Brain microvascular endothelial cell (primary cell): Measurements from ENCODE around the gene ATRN.

Source experiments
- DNase-seq: peaks from one replicate; pipeline ENCODE4 v3.0.0-alpha.2; 2020
- H3K27ac ChIP-seq: fragments of 250-450 bp; sonication (Bioruptor Pico); 2 replicates; pipeline ENCODE4 v1.5.1; 2020; ENCODE audit warnings: mild to moderate bottlenecking, moderate library complexity
- H3K27me3 ChIP-seq: fragments of 250-450 bp; sonication (Bioruptor Pico); replicated peaks from 2 replicates; pipeline ENCODE4 v1.5.1; 2020; ENCODE audit warnings: mild to moderate bottlenecking
- H3K36me3 ChIP-seq: fragments of 250-450 bp; sonication (Bioruptor Pico); replicated peaks from 2 replicates; pipeline ENCODE4 v1.5.1; 2020; ENCODE audit warnings: mild to moderate bottlenecking
- H3K4me3 ChIP-seq: 2 replicates; pipeline ENCODE4 v1.5.1; 2011; ENCODE audit warnings: low read depth, mild to moderate bottlenecking, control low read depth, low read length, moderate library complexity
- CTCF ChIP-seq: IDR thresholded peaks from 2 replicates; pipeline ENCODE4 v1.5.1; 2011; ENCODE audit warnings: low read depth, mild to moderate bottlenecking, moderate library complexity, low read length, control low read depth, inconsistent platforms; ENCODE audit errors: missing control alignments
- in situ Hi-C: cut with HindIII; loops from 2 replicates; pipeline ENCODE4 v1.10.0; 2017; ENCODE audit warnings: low sequenced_read_pairs, low pct_ligation_motif_present

ATRN gene

GRCh38 chr20:3661060-3661813 is 190.4 kb downstream of the ATRN start:
- no peak for DNase-seq
- peaks cover 32% of the 10 kb centered on the region for H3K27me3 ChIP-seq
- no peaks in the 10 kb centered on the region for H3K36me3 ChIP-seq
- no peak for TF ChIP-seq CTCF
- in situ Hi-C loops: no loop called here
- H3K4me3 ChIP-seq: no peak overlapping the region
- no peak overlapping the region for H3K27ac ChIP-seq

GRCh38 chr20:3661814-3662665 is 191.2 kb downstream of the ATRN start:
- Histone ChIP-seq H3K27ac (no peak overlapping the region), H3K4me3 (no peak overlapping the region), H3K36me3 (no peaks in the 10 kb centered on the region), H3K27me3 (peaks cover 32% of the 10 kb centered on the region)
- no peak for DNase-seq
- in situ Hi-C loops: no loop called here
- no peak for TF ChIP-seq CTCF

- Histone ChIP-seq H3K27ac (no peak within 1 kb of the TSS), H3K27me3 (peaks cover 32% of the 10 kb centered on the region), H3K36me3 (no peaks in the 10 kb centered on the region), H3K4me3 (no peak within 1 kb of the TSS)
- no peak for TF ChIP-seq CTCF
- in situ Hi-C loops: no loop called here
- no peak for DNase-seq
These were observed 192.3 kb downstream of the ATRN start, which contains the start of gene GFRA4 for GRCh38 chr20:3663031-3663701. Gene GFRA4, minus strand, starts transcription at chr20:3663399. Its CDS starts 0 bp downstream, at chr20:3663399.

DNA sequence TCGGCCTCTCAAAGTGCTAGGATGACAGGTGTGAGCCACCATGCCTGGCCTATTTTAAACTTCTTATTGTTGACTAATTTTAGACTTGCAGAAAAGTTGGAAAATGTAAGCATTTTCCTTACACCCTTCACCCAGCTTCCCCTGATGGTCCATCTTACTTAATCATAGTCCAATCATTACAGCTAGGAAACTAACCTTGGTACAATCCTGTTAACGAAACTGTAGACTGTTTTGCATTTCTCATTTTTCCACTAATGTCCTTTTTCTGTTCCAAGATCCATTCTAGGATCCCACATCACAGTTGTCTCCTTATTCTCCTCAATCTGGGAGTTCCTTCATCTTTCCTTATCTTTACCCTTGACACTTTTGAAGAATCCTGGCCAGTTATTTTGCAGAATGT is 193.0 kb downstream of the ATRN start:
- Histone ChIP-seq H3K27me3 (peaks cover 32% of the 10 kb centered on the region), H3K27ac (no peak overlapping the region), H3K36me3 (no peaks in the 10 kb centered on the region), H3K4me3 (no peak overlapping the region)
- TF ChIP-seq CTCF: no peak
- DNase-seq: no peak
- in situ Hi-C loops: no loop called here

DNA sequence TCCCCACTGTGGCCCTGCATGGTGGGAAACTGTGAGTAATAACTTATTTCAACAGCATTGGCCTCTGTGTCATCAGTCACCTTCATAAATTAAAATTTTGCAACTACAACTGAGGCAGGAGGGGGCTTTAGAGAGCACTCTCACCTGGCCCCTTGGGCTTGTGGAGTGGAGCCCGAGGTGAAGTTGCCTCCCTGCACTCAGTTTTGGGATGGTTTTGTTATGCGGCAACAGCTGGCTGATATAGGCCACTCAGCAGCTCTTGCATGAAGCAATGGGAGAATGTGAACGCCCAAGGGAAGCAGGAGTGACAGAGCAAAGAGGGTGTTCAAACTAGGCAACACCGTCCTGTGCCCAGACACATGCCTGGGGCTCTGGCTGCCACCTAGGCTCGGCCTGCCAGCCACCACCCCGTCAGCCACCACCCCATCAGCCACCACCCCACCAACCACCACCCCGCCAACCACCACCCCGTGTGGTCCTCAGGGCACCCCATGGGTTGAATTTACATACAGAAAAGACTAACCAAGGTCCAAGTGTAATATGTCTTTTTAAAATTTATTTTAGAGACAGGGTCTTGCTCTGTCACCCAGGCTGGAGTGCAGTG is 196.7 kb downstream of the ATRN start:
- in situ Hi-C loops: no loop called here
- no peak for DNase-seq
- TF ChIP-seq CTCF: no peak
- Histone ChIP-seq H3K27ac (no peak overlapping the region), H3K27me3 (peaks cover 6% of the 10 kb centered on the region), H3K4me3 (no peak overlapping the region), H3K36me3 (no peaks in the 10 kb centered on the region)
